Endothelial cell of umbilical vein (primary cell): ENCODE results near the gene TNIK. TPM values are rescaled to one million over a fixed set of nuclear protein-coding genes. Genes with fewer than 3 reads are reported as not detected.

ENCODE experiments used
- BruUV-seq: library from RNA; stranded (reverse); fragments of 400-500 nt; replicated peaks from 2 replicates; lab custom pipeline; 2021; lab: Mats Ljungman, UMichigan
- CTCF ChIA-PET: fragments of 300-600, 350-600 bp; sonication (Branson Sonifier 250); formaldehyde crosslinking; loops from one replicate; lab custom pipeline; 2021; ENCODE audit warnings: antibody characterized with exemption, inconsistent platforms; lab: Charles Lee
- POLR2A ChIA-PET: fragments of 300-600, 350-600 bp; sonication (Branson Sonifier 250); formaldehyde crosslinking; loops from one replicate; lab custom pipeline; 2021; ENCODE audit warnings: antibody characterized with exemption, inconsistent platforms; lab: Charles Lee
- DNase-seq: peaks from one replicate; pipeline ENCODE4 v3.0.0-alpha.2; 2011; ENCODE audit warnings: low read depth, low spot score
- FAIRE-seq: peaks from 2 replicates; lab custom pipeline; 2011; peaks lifted over from hg19 to GRCh38; lab: Jason Lieb, UNC
- H2AFZ ChIP-seq: 2 replicates; pipeline ENCODE4 v1.6.0; 2012; ENCODE audit warnings: low read depth, low read length, control low read depth, inconsistent platforms
- H3K27ac ChIP-seq: 2 replicates; pipeline ENCODE4 v1.5.1; 2011; ENCODE audit warnings: low read depth, mild to moderate bottlenecking, control low read depth, low read length, moderate library complexity; ENCODE audit not compliant: insufficient read depth
- H3K27me3 ChIP-seq, 2 experiments: 2 replicates each; pipeline versions ENCODE4 v1.6.0 to v1.6.1; 2011; ENCODE audit warnings: low read length in 2 of 2, mixed read lengths in 1 of 2; ENCODE audit not compliant: control insufficient read depth in 2 of 2, insufficient read depth in 2 of 2
- H3K36me3 ChIP-seq, 2 experiments: 2 replicates in 1 of 2; 3 replicates in 1 of 2; pipeline ENCODE4 v1.5.1; 2011; ENCODE audit warnings: low read length in 2 of 2, mild to moderate bottlenecking in 1 of 2, moderate library complexity in 1 of 2; ENCODE audit not compliant: control insufficient read depth in 2 of 2, insufficient read depth in 2 of 2; ENCODE audit errors: extremely low read depth in 1 of 2
- H3K4me1 ChIP-seq: 3 replicates; pipeline ENCODE4 v1.5.1; 2011; ENCODE audit warnings: mild to moderate bottlenecking, low read length; ENCODE audit not compliant: control insufficient read depth, insufficient read depth; ENCODE audit errors: extremely low read depth
- H3K4me2 ChIP-seq: 2 replicates; pipeline ENCODE4 v1.6.1; 2011; ENCODE audit warnings: low read length, control low read depth, mixed read lengths; ENCODE audit not compliant: insufficient read depth
- H3K4me3 ChIP-seq, 3 experiments: fragments of 200-600 bp in 1 of 3; sonication (generic), shearing (Covaris generic) in 1 of 3; replicated peaks in 1 of 3; 2 replicates each; pipeline ENCODE4 v1.5.1; 2011 to 2016; ENCODE audit warnings: control low read depth in 3 of 3, low read length in 3 of 3, mild to moderate bottlenecking in 2 of 3, inconsistent platforms in 1 of 3, low read depth in 1 of 3, moderate library complexity in 1 of 3; ENCODE audit not compliant: insufficient read depth in 1 of 3
- H3K79me2 ChIP-seq: 2 replicates; pipeline ENCODE4 v1.6.0; 2012; ENCODE audit warnings: low read length, inconsistent platforms; ENCODE audit not compliant: control insufficient read depth, insufficient read depth
- H3K9ac ChIP-seq: replicated peaks from 2 replicates; pipeline ENCODE3; 2011; ENCODE audit warnings: low read length, control low read depth; ENCODE audit not compliant: insufficient read depth; ENCODE audit errors: extremely low read depth
- H3K9me1 ChIP-seq: replicated peaks from 3 replicates; pipeline ENCODE4 v1.6.0; 2011; ENCODE audit warnings: mild to moderate bottlenecking, low read length; ENCODE audit not compliant: control insufficient read depth, insufficient read depth; ENCODE audit errors: extremely low read depth
- H3K9me3 ChIP-seq: replicated peaks from 2 replicates; pipeline ENCODE4 v1.5.1; 2012; ENCODE audit warnings: low read length, inconsistent platforms; ENCODE audit not compliant: control insufficient read depth, insufficient read depth
- H4K20me1 ChIP-seq: replicated peaks from 2 replicates; pipeline ENCODE3; 2011; ENCODE audit warnings: mild to moderate bottlenecking, low read length; ENCODE audit not compliant: control insufficient read depth, insufficient read depth; ENCODE audit errors: extremely low read depth
- EZH2 ChIP-seq: IDR thresholded peaks from 2 replicates; pipeline ENCODE4 v1.6.1; 2012; ENCODE audit warnings: borderline replicate concordance, low read depth, mild to moderate bottlenecking, moderate library complexity, low read length, inconsistent platforms; ENCODE audit not compliant: severe bottlenecking
- FOS ChIP-seq: IDR thresholded peaks from 2 replicates; pipeline ENCODE4 v1.6.1; 2011; ENCODE audit warnings: mild to moderate bottlenecking, low read length, moderate library complexity, borderline replicate concordance; ENCODE audit not compliant: insufficient read depth
- JUN ChIP-seq: IDR thresholded peaks from 2 replicates; pipeline ENCODE4 v1.6.1; 2011; ENCODE audit warnings: borderline replicate concordance, low read depth; ENCODE audit not compliant: insufficient read length, insufficient read depth
- MYC ChIP-seq: IDR thresholded peaks from one replicate; pipeline ENCODE4 v1.6.1; 2011; ENCODE audit warnings: mild to moderate bottlenecking, low read depth, low read length
- POLR2A ChIP-seq: IDR thresholded peaks from 2 replicates; pipeline ENCODE4 v1.6.1; 2012; ENCODE audit warnings: low read depth, mild to moderate bottlenecking, control low read depth, low read length
- POLR2AphosphoS5 ChIP-seq: IDR thresholded peaks from 2 replicates; pipeline ENCODE4 v1.6.1; 2012; ENCODE audit warnings: low read depth, mild to moderate bottlenecking, control low read depth, low read length, moderate library complexity; ENCODE audit not compliant: insufficient read depth
- dilution Hi-C: fragments of 300-500 bp; cut with MboI; formaldehyde crosslinking; loops from one replicate; pipeline ENCODE4 v1.15.0; 2019; ENCODE audit warnings: low sequenced_read_pairs; ENCODE audit not compliant: extremely low pct_ligation_motif_present
- intact Hi-C: fragments of 100-400 bp; cut with micrococcal nuclease; formaldehyde crosslinking; loops from one replicate; pipeline ENCODE4 v1.10.0; 2022
- polyA plus RNA-seq, 4 experiments: library from polyadenylated mRNA; depleted of rRNA in 3 of 4; stranded (reverse) in 3 of 4; unstranded in 1 of 4; fragments of >200 nt; gene quantifications; 2 replicates each; pipeline versions ENCODE4 v1.2.1 to v1.2.3, GENCODE V29; 2011 to 2012; ENCODE audit warnings: missing spikeins in 1 of 4
- total RNA-seq: library from RNA; stranded (reverse); gene quantifications from 2 replicates; pipeline ENCODE4 v1.2.3, GENCODE V29; 2021
- TF ChIP-seq, protein P1 (sequence below), 2 donors: IDR thresholded peaks; 1 replicate in 1 of 2; 2 replicates in 1 of 2; pipeline ENCODE4 v1.5.1; 2011; ENCODE audit warnings: low read length in 2 of 2, mild to moderate bottlenecking in 2 of 2, moderate library complexity in 2 of 2, control low read depth in 1 of 2, inconsistent platforms in 1 of 2, low read depth in 1 of 2; ENCODE audit not compliant: insufficient read depth in 1 of 2; ENCODE audit errors: extremely low read depth in 1 of 2
- TF ChIP-seq, protein P2 (sequence below): IDR thresholded peaks from 2 replicates; pipeline ENCODE4 v1.6.1; 2011; ENCODE audit not compliant: insufficient read depth, insufficient read length

The TNIK gene
- total and polyA plus RNA-seq, 2 donors (not counting 3 experiments of a cell fraction or from before 2014, with no cell fraction given), result 10.9 to 39.7 TPM

DNA sequence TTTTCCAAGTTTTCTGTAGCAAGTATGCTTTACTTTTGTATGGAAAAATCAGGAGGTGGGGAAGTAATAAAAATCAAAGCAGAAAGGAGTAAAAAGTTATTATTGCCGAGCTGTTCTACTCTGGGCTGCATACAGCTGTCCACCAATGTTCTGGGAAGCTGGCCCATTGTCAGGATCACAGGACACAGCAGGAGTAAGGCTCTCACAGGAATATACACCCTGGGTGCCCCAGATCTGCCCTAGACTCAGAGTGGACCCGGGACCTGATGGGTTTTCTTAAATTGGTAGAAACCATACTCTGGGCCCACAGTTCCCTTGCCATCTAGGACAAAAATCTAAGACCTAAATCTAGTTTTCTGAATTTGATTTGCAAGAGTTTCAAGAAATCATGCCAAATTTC is 60.4 kb downstream of the TNIK start:
- Histone ChIP-seq H4K20me1 (no peaks in the 10 kb centered on the region), H3K79me2 (peaks cover 15% of the 10 kb centered on the region), H3K9ac (no peak overlapping the region), H3K4me2 (no peak overlapping the region), H3K27me3 (no peaks in the 10 kb centered on the region), H3K9me1 (no peaks in the 10 kb centered on the region), H3K4me1 (peaks cover 17% of the 10 kb centered on the region), H3K36me3 (no peaks in the 10 kb centered on the region), H2AFZ (no peak overlapping the region), H3K9me3 (no peaks in the 10 kb centered on the region), H3K27ac (no peak overlapping the region), H3K4me3 (no peak overlapping the region)
- intact Hi-C loops, result no loop called here
- ChIA-PET POLR2A (no interaction called here), CTCF (interaction anchor here (1.3 kb wide), 1 partner anchor 9 kb away, joined by 3 read pairs; no protein-coding TSS in a partner anchor)
- dilution Hi-C loops, result no loop called here
- TF ChIP-seq POLR2AphosphoS5, result no peak
- DNase-seq, result no peak
- FAIRE-seq, result no peak
- BruUV-seq, result no TSS peak

DNA sequence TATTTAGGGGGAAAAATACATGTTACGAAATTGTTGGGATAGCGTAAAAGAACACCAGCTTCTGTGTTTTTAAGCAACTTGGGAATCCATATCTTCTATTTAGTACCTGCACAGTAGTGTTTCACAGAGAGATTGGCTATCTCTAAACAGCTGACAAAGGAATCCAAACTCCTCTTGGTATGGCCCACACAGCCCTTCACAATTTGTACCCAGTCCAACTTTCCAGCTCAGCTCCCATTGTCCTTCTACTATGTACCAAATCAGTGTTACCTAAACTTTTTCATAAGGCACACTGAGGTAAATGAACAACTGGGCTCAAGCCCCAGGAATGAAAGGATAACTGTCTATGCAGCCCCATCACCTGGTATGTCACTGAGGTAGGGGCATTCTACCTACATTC is 61.9 kb downstream of the TNIK start:
- H3K4me3 ChIP-seq, result no peak overlapping the region
- H3K27me3 ChIP-seq, result no peaks in the 10 kb centered on the region
- H3K79me2 ChIP-seq, result peaks cover 15% of the 10 kb centered on the region
- no peak overlapping the region for H3K4me2 ChIP-seq
- FAIRE-seq (no peak), DNase-seq (no peak)
- intact Hi-C loops, result no loop called here
- POLR2A ChIA-PET, result no interaction called here
- H3K36me3 ChIP-seq, result no peaks in the 10 kb centered on the region
- H3K27ac ChIP-seq, result no peak overlapping the region
- H3K9me1 ChIP-seq, result no peaks in the 10 kb centered on the region
- BruUV-seq, result no TSS peak
- dilution Hi-C loops, result no loop called here
- TF ChIP-seq FOS (no peak), EZH2 (no peak), POLR2A (no peak), MYC (no peak), POLR2AphosphoS5 (no peak), JUN (no peak)
- TF ChIP-seq, protein P1, sequence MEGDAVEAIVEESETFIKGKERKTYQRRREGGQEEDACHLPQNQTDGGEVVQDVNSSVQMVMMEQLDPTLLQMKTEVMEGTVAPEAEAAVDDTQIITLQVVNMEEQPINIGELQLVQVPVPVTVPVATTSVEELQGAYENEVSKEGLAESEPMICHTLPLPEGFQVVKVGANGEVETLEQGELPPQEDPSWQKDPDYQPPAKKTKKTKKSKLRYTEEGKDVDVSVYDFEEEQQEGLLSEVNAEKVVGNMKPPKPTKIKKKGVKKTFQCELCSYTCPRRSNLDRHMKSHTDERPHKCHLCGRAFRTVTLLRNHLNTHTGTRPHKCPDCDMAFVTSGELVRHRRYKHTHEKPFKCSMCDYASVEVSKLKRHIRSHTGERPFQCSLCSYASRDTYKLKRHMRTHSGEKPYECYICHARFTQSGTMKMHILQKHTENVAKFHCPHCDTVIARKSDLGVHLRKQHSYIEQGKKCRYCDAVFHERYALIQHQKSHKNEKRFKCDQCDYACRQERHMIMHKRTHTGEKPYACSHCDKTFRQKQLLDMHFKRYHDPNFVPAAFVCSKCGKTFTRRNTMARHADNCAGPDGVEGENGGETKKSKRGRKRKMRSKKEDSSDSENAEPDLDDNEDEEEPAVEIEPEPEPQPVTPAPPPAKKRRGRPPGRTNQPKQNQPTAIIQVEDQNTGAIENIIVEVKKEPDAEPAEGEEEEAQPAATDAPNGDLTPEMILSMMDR (IDR thresholded peaks at IDR 0.05; ENCODE audit: extremely low read depth in 1 of 2, insufficient read depth in 1 of 2, low read depth in 1 of 2, low read length in 2 of 2), result no peak
- TF ChIP-seq, protein P2, sequence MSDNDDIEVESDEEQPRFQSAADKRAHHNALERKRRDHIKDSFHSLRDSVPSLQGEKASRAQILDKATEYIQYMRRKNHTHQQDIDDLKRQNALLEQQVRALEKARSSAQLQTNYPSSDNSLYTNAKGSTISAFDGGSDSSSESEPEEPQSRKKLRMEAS, result no peak
- no peaks in the 10 kb centered on the region for H4K20me1 ChIP-seq
- peaks cover 22% of the 10 kb centered on the region for H3K4me1 ChIP-seq
- CTCF ChIA-PET, result no interaction called here
- no peak overlapping the region for H2AFZ ChIP-seq
- H3K9ac ChIP-seq, result no peak overlapping the region
- no peaks in the 10 kb centered on the region for H3K9me3 ChIP-seq
